Activated T-cell treated with anti-CD3 and anti-CD28 coated beads, Interleukin-2, amount 50 U/mL, for 24 hours (primary cell): Measurements from ENCODE around the gene NANOS2.
"Not testable (repeated sequence)": the region's sequence is repeated elsewhere in the genome, so short reads cannot be mapped to it uniquely, and the experiment has no call there.

ENCODE experiments used
- DNase-seq: peaks from one replicate; pipeline ENCODE4 v3.0.0-alpha.2; 2020
- H3K27ac Mint-ChIP-seq: 2 replicates; pipeline ENCODE4 v1.8.0; 2020; ENCODE audit warnings: mild to moderate bottlenecking, mixed read lengths
- H3K27me3 Mint-ChIP-seq: 2 replicates; pipeline ENCODE4 v1.8.0; 2020; ENCODE audit warnings: mixed read lengths
- H3K36me3 Mint-ChIP-seq: 2 replicates; pipeline ENCODE4 v1.8.0; 2020; ENCODE audit warnings: low read depth, mixed read lengths
- H3K4me1 Mint-ChIP-seq: 2 replicates; pipeline ENCODE4 v1.8.0; 2020; ENCODE audit warnings: low read depth, mixed read lengths
- H3K4me3 Mint-ChIP-seq: 2 replicates; pipeline ENCODE4 v1.8.0; 2020; ENCODE audit warnings: mild to moderate bottlenecking, moderate library complexity, mixed read lengths
- H3K9me3 Mint-ChIP-seq: 2 replicates; pipeline ENCODE4 v1.8.0; 2020; ENCODE audit warnings: mixed read lengths

Gene NANOS2

DNA sequence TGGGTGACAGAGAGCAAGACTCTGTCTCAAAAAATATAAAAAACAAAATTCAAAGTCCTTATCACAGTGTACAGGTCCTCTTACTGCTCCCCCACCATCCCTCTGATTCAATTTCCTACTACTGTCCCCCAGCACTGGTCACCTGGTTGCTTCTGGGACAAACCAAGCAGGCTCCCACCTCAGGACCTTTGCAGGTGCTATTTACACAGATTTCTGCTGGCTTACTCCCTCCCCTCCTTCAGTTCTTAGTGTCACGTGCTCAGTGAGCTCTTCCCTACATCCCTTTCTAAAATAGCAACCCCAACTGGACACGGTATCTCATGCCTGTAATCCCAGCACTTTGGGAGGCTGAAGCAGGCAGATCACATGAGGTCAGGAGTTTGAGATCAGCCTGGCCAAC is 34.6 kb downstream of the NANOS2 start:
- no peak overlapping the region for H3K27ac Mint-ChIP-seq
- no peaks in the 10 kb centered on the region for H3K9me3 Mint-ChIP-seq
- peaks cover 44% of the 10 kb centered on the region for H3K4me1 Mint-ChIP-seq
- no peak for DNase-seq
- peaks cover 8% of the 10 kb centered on the region for H3K36me3 Mint-ChIP-seq
- H3K27me3 Mint-ChIP-seq, result peaks cover 29% of the 10 kb centered on the region
- H3K4me3 Mint-ChIP-seq, result no peak overlapping the region

DNA sequence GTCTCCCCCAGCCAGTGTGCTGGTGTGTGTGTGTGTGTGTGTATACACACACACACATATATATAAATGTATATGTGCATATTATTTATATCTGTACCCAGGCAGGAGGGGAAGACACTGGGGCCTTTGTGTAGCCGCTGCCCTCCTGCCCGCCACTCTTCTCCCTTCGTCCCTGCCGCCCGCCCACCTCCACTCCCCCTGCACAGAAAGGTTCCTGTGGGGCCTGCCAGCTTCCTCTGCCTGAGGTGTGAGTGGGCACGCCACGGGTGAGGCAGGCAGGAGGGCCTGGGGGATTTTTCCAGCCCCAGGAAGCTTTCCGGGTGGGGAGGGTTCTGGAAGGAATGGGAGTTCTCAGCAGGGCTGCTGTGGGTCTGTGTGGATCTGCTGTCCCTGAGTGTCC is 35.5 kb downstream of the NANOS2 start:
- no peak overlapping the region for H3K4me3 Mint-ChIP-seq
- DNase-seq, result no peak
- peaks cover 40% of the 10 kb centered on the region for H3K4me1 Mint-ChIP-seq
- peaks cover 34% of the 10 kb centered on the region for H3K27me3 Mint-ChIP-seq
- no peak overlapping the region for H3K27ac Mint-ChIP-seq
- no peaks in the 10 kb centered on the region for H3K9me3 Mint-ChIP-seq
- peaks cover 8% of the 10 kb centered on the region for H3K36me3 Mint-ChIP-seq

- peak overlapping the region; percentile 10 for H3K27ac Mint-ChIP-seq
- H3K27me3 Mint-ChIP-seq, result peaks cover 34% of the 10 kb centered on the region
- H3K4me3 Mint-ChIP-seq, result no peak overlapping the region
- no peaks in the 10 kb centered on the region for H3K9me3 Mint-ChIP-seq
- H3K4me1 Mint-ChIP-seq, result peaks cover 31% of the 10 kb centered on the region
- DNase-seq, result no peak
- peaks cover 2% of the 10 kb centered on the region for H3K36me3 Mint-ChIP-seq
Observed at GRCh38 chr19:45878043-45878794, 36.4 kb downstream of the NANOS2 start.

GRCh38 chr19:45876411-45877197 is 38.0 kb downstream of the NANOS2 start:
- Mint-ChIP-seq H3K27me3 (peaks cover 34% of the 10 kb centered on the region), H3K27ac (peak overlapping the region; percentile 83), H3K4me3 (peak overlapping the region; percentile 47), H3K9me3 (no peaks in the 10 kb centered on the region), H3K4me1 (peaks cover 24% of the 10 kb centered on the region), H3K36me3 (no peaks in the 10 kb centered on the region)
- peak; percentile 61 for DNase-seq

GRCh38 chr19:45876161-45876410 is 38.5 kb downstream of the NANOS2 start:
- Mint-ChIP-seq H3K27ac (peak overlapping the region; percentile 83), H3K4me1 (peaks cover 19% of the 10 kb centered on the region), H3K9me3 (no peaks in the 10 kb centered on the region), H3K27me3 (peaks cover 33% of the 10 kb centered on the region), H3K4me3 (no peak overlapping the region), H3K36me3 (no peaks in the 10 kb centered on the region)
- no peak for DNase-seq

DNA sequence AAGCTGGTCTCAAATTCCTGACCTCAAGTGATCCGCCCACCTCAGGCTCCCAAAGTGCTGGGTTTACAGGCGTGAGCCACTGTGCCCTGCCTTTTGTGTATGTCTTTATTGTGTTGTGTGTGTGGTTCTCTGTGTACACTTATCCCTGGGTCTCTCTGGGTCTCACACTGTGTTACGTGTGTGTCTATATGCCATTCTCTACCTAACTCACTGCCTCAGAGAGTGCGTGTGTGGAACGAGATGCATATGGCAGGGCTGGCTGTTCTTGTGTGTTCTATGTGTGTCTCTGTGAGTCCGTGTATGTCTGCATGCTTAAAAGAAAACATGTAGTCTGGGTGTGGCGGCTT is 40.0 kb downstream of the NANOS2 start:
- Mint-ChIP-seq H3K27ac (no peak overlapping the region), H3K27me3 (peaks cover 31% of the 10 kb centered on the region), H3K9me3 (no peaks in the 10 kb centered on the region), H3K4me3 (no peak overlapping the region), H3K36me3 (no peaks in the 10 kb centered on the region), H3K4me1 (peaks cover 18% of the 10 kb centered on the region)
- no peak for DNase-seq

GRCh38 chr19:45873219-45873772 is 41.3 kb downstream of the NANOS2 start:
- no peak for DNase-seq
- Mint-ChIP-seq H3K27ac (no peak overlapping the region), H3K36me3 (no peaks in the 10 kb centered on the region), H3K27me3 (peaks cover 27% of the 10 kb centered on the region), H3K9me3 (no peaks in the 10 kb centered on the region), H3K4me1 (peaks cover 18% of the 10 kb centered on the region), H3K4me3 (no peak overlapping the region)

DNA sequence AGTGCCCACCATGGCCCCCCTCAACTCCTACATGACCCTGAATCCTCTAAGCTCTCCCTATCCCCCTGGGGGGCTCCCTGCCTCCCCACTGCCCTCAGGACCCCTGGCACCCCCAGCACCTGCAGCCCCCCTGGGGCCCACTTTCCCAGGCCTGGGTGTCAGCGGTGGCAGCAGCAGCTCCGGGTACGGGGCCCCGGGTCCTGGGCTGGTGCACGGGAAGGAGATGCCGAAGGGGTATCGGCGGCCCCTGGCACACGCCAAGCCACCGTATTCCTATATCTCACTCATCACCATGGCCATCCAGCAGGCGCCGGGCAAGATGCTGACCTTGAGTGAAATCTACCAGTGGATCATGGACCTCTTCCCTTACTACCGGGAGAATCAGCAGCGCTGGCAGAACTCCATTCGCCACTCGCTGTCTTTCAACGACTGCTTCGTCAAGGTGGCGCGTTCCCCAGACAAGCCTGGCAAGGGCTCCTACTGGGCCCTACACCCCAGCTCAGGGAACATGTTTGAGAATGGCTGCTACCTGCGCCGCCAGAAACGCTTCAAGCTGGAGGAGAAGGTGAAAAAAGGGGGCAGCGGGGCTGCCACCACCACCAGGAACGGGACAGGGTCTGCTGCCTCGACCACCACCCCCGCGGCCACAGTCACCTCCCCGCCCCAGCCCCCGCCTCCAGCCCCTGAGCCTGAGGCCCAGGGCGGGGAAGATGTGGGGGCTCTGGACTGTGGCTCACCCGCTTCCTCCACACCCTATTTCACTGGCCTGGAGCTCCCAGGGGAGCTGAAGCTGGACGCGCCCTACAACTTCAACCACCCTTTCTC is 42.3 kb downstream of the NANOS2 start:
- DNase-seq, result no peak
- Mint-ChIP-seq H3K36me3 (no peaks in the 10 kb centered on the region), H3K27me3 (peaks cover 21% of the 10 kb centered on the region), H3K4me1 (peaks cover 13% of the 10 kb centered on the region), H3K4me3 (no peak overlapping the region), H3K27ac (no peak overlapping the region), H3K9me3 (no peaks in the 10 kb centered on the region)

GRCh38 chr19:45870798-45871197 is 43.8 kb downstream of the NANOS2 start:
- H3K9me3 Mint-ChIP-seq, result no peaks in the 10 kb centered on the region
- peaks cover 3% of the 10 kb centered on the region for H3K4me1 Mint-ChIP-seq

GRCh38 chr19:45867241-45867640 is 47.3 kb downstream of the NANOS2 start:
- not testable (repeated sequence) for H3K36me3 Mint-ChIP-seq, H3K4me3 Mint-ChIP-seq, DNase-seq, H3K27ac Mint-ChIP-seq, H3K9me3 Mint-ChIP-seq
- Mint-ChIP-seq H3K4me1 (peaks cover 14% of the 10 kb centered on the region), H3K27me3 (peaks cover 26% of the 10 kb centered on the region)

More at GRCh38 chr19:45870798-45871197, 43.8 kb downstream of the NANOS2 start:
- no peak for DNase-seq
- H3K27ac Mint-ChIP-seq, result no peak overlapping the region
- H3K36me3 Mint-ChIP-seq, result no peaks in the 10 kb centered on the region
- no peak overlapping the region for H3K4me3 Mint-ChIP-seq
- peaks cover 13% of the 10 kb centered on the region for H3K27me3 Mint-ChIP-seq

DNA sequence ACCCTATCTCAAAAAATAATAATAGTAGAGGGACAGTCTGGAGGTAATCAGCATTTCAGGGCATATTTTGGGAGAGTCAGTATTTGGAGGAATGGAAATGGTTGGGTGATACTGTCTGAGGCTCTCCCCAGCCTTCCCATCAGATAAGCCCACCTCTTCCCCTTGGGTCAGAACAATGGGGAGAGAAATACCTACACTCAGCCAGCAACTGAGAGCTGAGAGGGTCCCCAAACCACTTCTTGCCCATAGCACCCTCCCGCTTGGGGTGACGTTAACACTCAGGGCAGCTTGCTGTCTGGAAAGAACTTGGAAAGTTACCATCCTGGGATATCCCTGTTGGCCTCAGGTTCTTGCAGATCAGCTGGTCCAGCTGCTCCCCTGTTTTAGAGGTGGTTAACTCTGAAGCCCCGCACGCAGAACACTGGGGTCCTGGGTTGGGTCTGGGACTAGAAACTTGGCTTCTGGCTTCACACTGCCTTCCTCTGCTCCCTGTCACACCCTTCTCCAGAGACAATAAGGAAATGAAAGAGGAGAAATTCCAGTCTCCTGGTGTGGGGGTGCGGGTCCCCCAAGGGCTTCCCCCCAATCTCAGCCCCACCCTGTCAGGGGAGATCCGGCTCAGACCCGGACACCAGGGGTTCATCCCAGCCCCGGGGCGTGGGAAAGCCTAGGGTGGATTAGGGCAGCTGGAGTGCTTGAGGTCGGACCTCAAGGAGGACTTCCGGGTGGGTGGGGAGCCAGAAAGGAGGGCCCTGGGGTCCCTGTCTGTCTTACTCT is 48.0 kb downstream of the NANOS2 start:
- Mint-ChIP-seq H3K27ac (no peak overlapping the region), H3K27me3 (peaks cover 26% of the 10 kb centered on the region), H3K4me3 (no peak overlapping the region)

DNA sequence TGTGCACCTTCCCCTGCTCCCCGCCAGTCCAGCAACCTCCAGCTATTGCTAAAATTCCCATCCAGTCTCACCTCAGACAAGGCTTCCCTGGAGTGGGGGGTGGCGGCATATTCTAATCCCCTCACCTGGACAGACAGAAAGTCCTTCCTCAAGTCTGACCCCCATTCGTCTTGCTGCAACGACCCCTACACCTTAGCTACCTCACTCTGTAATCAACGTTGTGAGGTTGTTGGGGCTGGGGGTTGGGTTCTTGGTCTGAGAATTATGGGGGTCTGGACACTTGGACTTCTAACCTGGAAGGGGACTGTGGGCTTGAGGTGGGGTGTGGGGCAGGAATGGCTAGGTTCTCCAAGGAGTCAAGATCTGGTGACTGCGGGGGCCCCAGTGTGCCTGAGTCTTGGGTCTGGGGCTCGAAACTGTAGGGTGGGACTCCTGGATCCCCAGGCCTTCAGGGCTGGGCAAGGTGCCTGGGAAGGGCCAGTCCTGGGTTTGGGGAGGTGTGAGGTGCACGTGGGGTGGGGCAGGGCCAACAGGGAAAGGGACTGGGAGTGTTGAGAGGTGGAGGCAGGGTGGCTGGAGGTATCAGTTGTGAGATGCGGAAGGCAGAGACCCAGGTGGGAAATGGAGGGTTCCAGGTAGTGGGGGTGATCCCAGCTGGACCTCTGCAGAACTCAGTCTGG is 49.2 kb downstream of the NANOS2 start:
- DNase-seq, result no peak
- no peak overlapping the region for H3K27ac Mint-ChIP-seq
- peaks cover 22% of the 10 kb centered on the region for H3K36me3 Mint-ChIP-seq
- H3K9me3 Mint-ChIP-seq, result no peaks in the 10 kb centered on the region
- peaks cover 25% of the 10 kb centered on the region for H3K4me1 Mint-ChIP-seq
- peaks cover 26% of the 10 kb centered on the region for H3K27me3 Mint-ChIP-seq
- H3K4me3 Mint-ChIP-seq, result no peak overlapping the region

More for the DNA sequence above, 48.0 kb downstream of the NANOS2 start:
- Mint-ChIP-seq H3K4me1 (peaks cover 19% of the 10 kb centered on the region), H3K36me3 (peaks cover 13% of the 10 kb centered on the region), H3K9me3 (no peaks in the 10 kb centered on the region)
- DNase-seq, result no peak

- peaks cover 26% of the 10 kb centered on the region for H3K4me1 Mint-ChIP-seq
- H3K27ac Mint-ChIP-seq, result no peak overlapping the region
Observed at GRCh38 chr19:45864629-45865082, 49.9 kb downstream of the NANOS2 start.

More at GRCh38 chr19:45864629-45865082, 49.9 kb downstream of the NANOS2 start:
- H3K36me3 Mint-ChIP-seq, result peaks cover 26% of the 10 kb centered on the region
- H3K9me3 Mint-ChIP-seq, result no peaks in the 10 kb centered on the region
- H3K27me3 Mint-ChIP-seq, result peaks cover 26% of the 10 kb centered on the region
- H3K4me3 Mint-ChIP-seq, result peak overlapping the region; percentile 66
- no peak for DNase-seq
